Measurements from ENCODE around the gene PDK2. TPM values are rescaled to one million over a fixed set of nuclear protein-coding genes. Genes with fewer than 3 reads are reported as not detected.

Gene PDK2
- total and polyA plus RNA-seq, 9 of the 15 experiments (the other 6 are each of a cell fraction or from before 2014, with no cell fraction given), result 0.03 to 2.5 (median 1.4) TPM

GRCh38 chr17:50112694-50113093 is 17.5 kb downstream of the PDK2 start:
- H4K20me1 ChIP-seq (replicated peaks; ENCODE audit: control insufficient read depth, insufficient read depth, low read length), result peaks cover 6% of the 10 kb centered on the region
- ChIA-PET CTCF (ENCODE audit: low intra/inter-chr PET ratio) (no interaction called here), POLR2A (interaction anchor here (0.6 to 1.1 kb wide), 3 partner anchors 8 to 373 kb away, joined by 3 to 4 read pairs (median 4); no protein-coding TSS in a partner anchor)
- H3K9me3 ChIP-seq (replicated peaks; ENCODE audit: control insufficient read depth, insufficient read depth, low read depth, low read length), result no peaks in the 10 kb centered on the region
- no peak overlapping the region for H3K4me3 ChIP-seq
- no peak overlapping the region for H3K27ac ChIP-seq (ENCODE audit: extremely low read depth, low read depth, low read length)
- no peak overlapping the region for H2AFZ ChIP-seq (ENCODE audit: low read depth, low read length)
- FAIRE-seq (no peak), DNase-seq (ENCODE audit: extremely low read depth in 1 of 4, low spot score in 3 of 4) (no peak), ATAC-seq (no peak)
- H3K9ac ChIP-seq (ENCODE audit: insufficient read depth in 1 of 2, low read depth in 2 of 2, low read length in 2 of 2), result no peak overlapping the region
- TF ChIP-seq ZNF407 (IDR thresholded peaks at IDR 0.05; ENCODE audit: low read depth), result no peak
- no peak for TF ChIP-seq KLF1 (tag; IDR thresholded peaks at IDR 0.05)
- TF ChIP-seq, protein P1, sequence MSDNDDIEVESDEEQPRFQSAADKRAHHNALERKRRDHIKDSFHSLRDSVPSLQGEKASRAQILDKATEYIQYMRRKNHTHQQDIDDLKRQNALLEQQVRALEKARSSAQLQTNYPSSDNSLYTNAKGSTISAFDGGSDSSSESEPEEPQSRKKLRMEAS (CRISPR knock-in tag; IDR thresholded peaks at IDR 0.05), result 0 out of 2 replicates have a peak, but pooled peaks have one; percentile 14
- H3K4me2 ChIP-seq (ENCODE audit: insufficient read depth, low read length), result no peak overlapping the region
- intact Hi-C loops (cut with micrococcal nuclease) (no loop called here), in situ Hi-C loops (cut with MboI) (no loop called here)
- peaks cover 8 to 49% of the 10 kb centered on the region in 2 experiments for H3K4me1 ChIP-seq (replicated peaks in 1 of 2; ENCODE audit: control insufficient read depth in 2 of 2, insufficient read depth in 2 of 2, low read length in 2 of 2)
- no TSS peak for BruUV-seq (replicated peaks)
- H3K27me3 ChIP-seq (ENCODE audit: control insufficient read depth in 2 of 2, insufficient read depth in 2 of 2, low read length in 2 of 2), result peaks cover 5 to 24% of the 10 kb centered on the region in 2 experiments; a peak in 3 of 5 replicates
- 65% methylated on average over 14 of the region's 17 CpGs for WGBS (ENCODE audit: insufficient coverage, low coverage, missing lambda C conversion rate)
- H3K9me1 ChIP-seq (ENCODE audit: control insufficient read depth, insufficient read depth, low read length), result no peaks in the 10 kb centered on the region
- no peaks in the 10 kb centered on the region for H3K36me3 ChIP-seq (ENCODE audit: control insufficient read depth, insufficient read depth, low read length)
- no peaks in the 10 kb centered on the region for H3K79me2 ChIP-seq (ENCODE audit: control insufficient read depth, insufficient read depth, low read length)

All from K562 (cell line).